WERI-Rb-1 (cell line): Measurements from ENCODE around the gene TSKU.

Experiments used
- DNase-seq: peaks from one replicate; pipeline ENCODE4 v3.0.0-alpha.2; 2020
- H3K27ac ChIP-seq: fragments of 250-450 bp; sonication (Bioruptor Pico); 2 replicates; pipeline ENCODE4 v1.5.1; 2020; ENCODE audit warnings: mild to moderate bottlenecking, moderate library complexity
- H3K27me3 ChIP-seq: fragments of 250-450 bp; sonication (Bioruptor Pico); 2 replicates; pipeline ENCODE4 v1.5.1; 2021; ENCODE audit warnings: mild to moderate bottlenecking, low read depth, moderate library complexity; ENCODE audit not compliant: insufficient read depth, severe bottlenecking
- H3K36me3 ChIP-seq: fragments of 250-450 bp; sonication (Bioruptor Pico); 2 replicates; pipeline ENCODE4 v1.5.1; 2020; ENCODE audit warnings: mild to moderate bottlenecking, moderate library complexity
- H3K4me3 ChIP-seq: 2 replicates; pipeline ENCODE4 v1.5.1; 2011; ENCODE audit warnings: low read depth, mild to moderate bottlenecking, control low read depth, low read length
- H3K9me3 ChIP-seq: fragments of 250-450 bp; sonication (Bioruptor Pico); 2 replicates; pipeline ENCODE4 v1.5.1; 2021; ENCODE audit warnings: mild to moderate bottlenecking, moderate library complexity; ENCODE audit not compliant: severe bottlenecking
- CTCF ChIP-seq: IDR thresholded peaks from 2 replicates; pipeline ENCODE4 v1.5.1; 2011; ENCODE audit warnings: low read depth, mild to moderate bottlenecking, control low read depth, inconsistent platforms, low read length

The TSKU gene

DNA sequence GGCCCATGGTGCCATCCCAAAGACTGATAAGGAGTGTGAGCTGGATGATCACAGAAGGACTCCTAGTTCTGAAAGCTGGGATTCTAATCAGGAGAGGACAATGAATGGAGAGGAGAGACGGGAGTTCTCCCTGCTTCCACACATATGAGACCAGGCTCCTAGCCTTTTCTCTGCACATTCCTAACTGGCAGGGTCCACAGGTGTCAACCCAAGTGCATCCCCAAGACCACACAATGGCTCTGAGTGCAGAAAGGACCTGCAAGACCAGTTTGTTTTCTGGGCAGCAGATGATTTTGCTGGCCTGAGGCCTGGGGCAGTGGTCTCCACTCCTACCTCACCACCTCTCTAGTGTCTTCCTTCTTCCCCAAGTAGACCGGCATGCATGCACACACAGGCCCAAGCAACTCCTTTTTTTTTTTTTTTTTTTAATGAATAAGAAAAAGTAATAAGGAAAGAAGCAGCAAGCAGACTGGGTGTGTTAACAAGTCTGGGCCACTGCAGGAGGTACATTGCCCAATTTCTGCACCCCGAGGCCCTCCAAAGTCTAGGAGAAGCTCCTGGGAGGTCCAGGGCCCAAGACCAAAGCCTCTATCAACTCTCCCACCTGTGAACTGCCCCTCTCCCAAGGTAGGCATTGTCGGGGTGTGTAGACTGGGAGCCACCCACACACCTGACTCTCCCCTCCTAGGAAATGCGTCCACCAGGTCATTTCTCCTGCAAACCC is 1.2 kb upstream of the TSKU start:
- no peak for DNase-seq
- H3K4me3 ChIP-seq = peak overlapping the region; percentile 49
- H3K36me3 ChIP-seq = peaks cover 4% of the 10 kb centered on the region
- H3K27me3 ChIP-seq = no peaks in the 10 kb centered on the region
- TF ChIP-seq CTCF = no peak
- no peaks in the 10 kb centered on the region for H3K9me3 ChIP-seq
- peak overlapping the region; percentile 93 for H3K27ac ChIP-seq

DNA sequence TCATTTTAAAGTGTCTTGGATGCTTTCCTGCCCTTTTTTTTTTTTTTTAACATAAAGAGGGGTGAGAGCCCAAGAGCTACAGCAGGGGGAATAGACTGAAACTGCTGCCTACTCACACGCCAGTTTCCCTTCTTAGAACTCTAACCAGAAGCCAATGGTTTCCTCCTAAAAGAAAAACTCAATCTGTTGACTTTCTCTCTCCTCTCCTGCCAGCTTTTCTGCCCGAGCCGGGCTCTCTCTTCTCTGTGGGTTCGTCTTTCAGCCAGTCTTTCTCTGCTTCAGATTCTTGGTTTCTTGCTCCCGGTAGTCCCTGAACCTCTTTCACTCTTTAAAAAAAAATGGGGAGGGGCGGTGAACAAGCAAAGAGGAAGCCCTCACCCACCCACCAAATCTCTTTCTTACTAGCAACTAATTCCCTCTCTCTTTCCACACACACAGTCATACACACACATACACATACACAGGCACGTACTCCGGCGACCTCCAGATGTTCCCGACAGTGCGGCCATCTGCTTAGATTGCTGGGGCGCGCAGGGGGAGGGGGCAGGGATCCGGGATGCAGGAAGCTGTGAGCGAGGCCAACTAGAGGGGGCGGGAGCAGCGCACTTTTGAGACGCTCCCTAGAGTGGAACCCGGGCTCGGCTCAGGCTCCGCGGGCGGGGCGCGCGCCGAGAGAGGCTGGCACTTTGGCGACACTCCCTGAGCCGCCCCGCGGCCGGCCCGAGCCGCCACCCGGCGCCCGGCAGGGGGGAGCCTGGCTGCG is 444 bp upstream of the TSKU start:
- H3K27me3 ChIP-seq = no peaks in the 10 kb centered on the region
- H3K27ac ChIP-seq = peak overlapping the region; percentile 100
- H3K9me3 ChIP-seq = no peaks in the 10 kb centered on the region
- peak; percentile 99 for DNase-seq
- TF ChIP-seq CTCF = no peak
- H3K4me3 ChIP-seq = peak overlapping the region; percentile 74
- peaks cover 4% of the 10 kb centered on the region for H3K36me3 ChIP-seq

DNA sequence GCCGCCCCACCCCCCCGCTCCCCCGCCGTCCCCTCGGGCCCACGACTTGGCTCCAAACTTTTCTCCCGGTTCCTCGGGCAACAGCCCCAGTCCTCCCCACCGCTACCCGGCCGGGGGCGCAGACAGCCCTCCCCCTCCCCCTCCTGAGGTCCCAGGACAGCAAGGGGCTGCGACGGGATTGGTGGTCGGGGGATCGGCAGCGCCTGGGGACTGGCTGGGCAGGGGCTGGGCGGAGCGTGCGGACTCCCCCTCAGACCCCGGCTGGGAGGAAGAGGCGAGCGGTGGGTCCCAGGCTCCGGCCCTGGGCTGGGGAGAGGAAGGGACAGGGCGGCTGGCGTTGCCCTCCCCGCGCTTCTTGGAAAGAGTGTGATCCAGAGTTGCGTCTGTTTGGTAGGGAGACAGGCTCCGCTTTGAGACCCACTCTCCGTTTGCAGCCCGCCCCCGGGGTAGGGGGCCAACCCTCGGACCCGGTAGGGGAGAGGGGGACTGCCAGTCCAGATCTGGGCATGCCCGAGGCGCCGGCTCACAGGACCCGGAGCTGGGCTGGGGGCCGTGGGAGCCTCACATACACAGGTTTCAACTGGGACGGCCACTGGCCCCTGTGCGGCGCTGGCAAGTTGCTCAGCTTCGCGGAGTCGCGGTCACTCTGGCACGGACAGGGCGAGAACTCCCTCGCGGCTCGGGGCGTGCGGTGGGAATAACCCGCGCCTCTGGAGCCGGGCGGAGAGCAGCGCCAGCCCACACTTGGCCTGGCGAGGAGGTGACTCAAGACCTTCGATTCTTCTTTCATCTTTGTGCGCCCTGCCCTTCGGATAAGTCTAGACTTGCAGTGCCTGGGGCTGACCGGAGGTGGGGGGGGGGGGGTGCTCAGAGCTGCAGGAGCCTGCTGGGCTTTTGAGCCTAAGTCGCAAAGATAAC is 999 bp downstream of the TSKU start:
- peak overlapping the region; percentile 100 for H3K27ac ChIP-seq
- no peaks in the 10 kb centered on the region for H3K9me3 ChIP-seq
- no peak for TF ChIP-seq CTCF
- H3K36me3 ChIP-seq = peaks cover 8% of the 10 kb centered on the region
- peak overlapping the region; percentile 74 for H3K4me3 ChIP-seq
- no peaks in the 10 kb centered on the region for H3K27me3 ChIP-seq
- peak; percentile 86 for DNase-seq

- DNase-seq = peak; percentile 77
- no peak for TF ChIP-seq CTCF
- no peak overlapping the region; the same call in 1 of the 2 replicates for H3K27ac ChIP-seq
- no peaks in the 10 kb centered on the region for H3K27me3 ChIP-seq
- peak overlapping the region; percentile 74 for H3K4me3 ChIP-seq
- H3K9me3 ChIP-seq = no peaks in the 10 kb centered on the region
- peaks cover 8% of the 10 kb centered on the region for H3K36me3 ChIP-seq
Observed at GRCh38 chr11:76785513-76785912, 2.4 kb downstream of the TSKU start.

DNA sequence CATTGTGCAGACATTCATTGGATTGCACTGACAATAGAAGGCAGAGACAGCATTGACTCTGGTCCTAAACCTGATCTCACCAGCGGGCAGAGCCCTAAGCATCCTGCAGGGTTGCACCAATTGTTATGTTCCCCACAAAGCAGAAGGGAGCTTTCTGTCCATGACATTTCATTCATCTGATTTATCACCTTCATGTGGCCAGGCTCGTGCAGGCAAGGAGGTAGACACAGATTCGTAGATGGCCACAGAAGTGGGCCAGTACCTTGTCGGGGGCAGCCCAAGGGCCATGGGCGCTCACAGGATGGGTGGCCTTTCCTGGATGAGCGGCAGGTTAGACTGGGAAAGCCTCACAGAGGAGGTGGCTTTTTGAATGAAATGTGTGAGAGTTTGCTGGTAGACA is 2.9 kb downstream of the TSKU start:
- Histone ChIP-seq H3K27ac (no peak overlapping the region), H3K36me3 (peaks cover 8% of the 10 kb centered on the region)

More for the DNA sequence above, 2.9 kb downstream of the TSKU start:
- no peak for TF ChIP-seq CTCF
- Histone ChIP-seq H3K4me3 (no peak overlapping the region), H3K27me3 (no peaks in the 10 kb centered on the region), H3K9me3 (no peaks in the 10 kb centered on the region)
- no peak for DNase-seq
